ENCODE data around the gene UBE2N. TPM values are rescaled to one million over a fixed set of nuclear protein-coding genes. Genes with fewer than 3 reads are reported as not detected.
A peak's percentile ranks its signal among the peaks of the same experiment; 100 is the strongest.

UBE2N gene
- total RNA-seq, 2 donors from 2014 or later, result 177 to 179 TPM

- peaks cover 42% of the 10 kb centered on the region for H3K36me3 ChIP-seq (ENCODE audit: control insufficient read depth, insufficient read depth, low read length)
- peaks cover 11% of the 10 kb centered on the region for H3K4me1 Mint-ChIP-seq
- H3K27ac Mint-ChIP-seq, result no peak overlapping the region
- H3K27ac ChIP-seq (ENCODE audit: low read depth, low read length), result no peak overlapping the region
- no peaks in the 10 kb centered on the region for H3K9me3 Mint-ChIP-seq
- no peak for TF ChIP-seq CTCF (conservative IDR thresholded peaks at IDR 0.05)
- H3K36me3 Mint-ChIP-seq (ENCODE audit: low read depth), result peaks cover 27% of the 10 kb centered on the region
- peaks cover 3% of the 10 kb centered on the region for H3K4me1 ChIP-seq (ENCODE audit: control insufficient read depth, insufficient read depth, low read length)
- DNase-seq, result no peak
- no peak overlapping the region for H3K4me3 Mint-ChIP-seq
- H3K4me3 ChIP-seq (ENCODE audit: low read length), result no peak overlapping the region
- H3K9me3 ChIP-seq (ENCODE audit: control insufficient read depth, low read length), result no peaks in the 10 kb centered on the region
- no peaks in the 10 kb centered on the region for H3K27me3 Mint-ChIP-seq (ENCODE audit: insufficient read depth)
- H3K9ac ChIP-seq (ENCODE audit: extremely low read depth, low read length, poor library complexity, severe bottlenecking), result no peak overlapping the region
- no peaks in the 10 kb centered on the region for H3K27me3 ChIP-seq (ENCODE audit: control insufficient read depth, insufficient read depth, low read length, poor library complexity, severe bottlenecking)
Measured at GRCh38 chr12:93408813-93409212, 32.9 kb downstream of the UBE2N start.

DNA sequence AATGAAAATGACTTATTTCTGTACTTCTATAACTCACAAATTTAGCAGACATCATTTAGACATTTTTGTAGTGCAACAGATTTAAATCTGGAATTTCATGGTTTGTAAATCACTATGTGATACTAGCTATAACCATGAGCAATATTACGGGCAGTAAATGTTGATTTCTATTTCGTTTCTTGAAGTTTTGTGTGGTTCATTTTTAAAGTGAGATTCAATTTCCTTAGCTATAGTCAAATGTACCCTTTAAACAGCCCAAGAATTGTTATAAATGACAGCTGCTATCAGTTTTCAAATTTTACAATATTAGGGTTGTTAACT, 33.8 kb downstream of the UBE2N start:
- peaks cover 3% of the 10 kb centered on the region for H3K4me1 ChIP-seq (ENCODE audit: control insufficient read depth, insufficient read depth, low read length)
- Mint-ChIP-seq H3K4me3 (no peak overlapping the region), H3K27me3 (ENCODE audit: insufficient read depth) (no peaks in the 10 kb centered on the region), H3K36me3 (ENCODE audit: low read depth) (peaks cover 30% of the 10 kb centered on the region), H3K27ac (no peak overlapping the region), H3K9me3 (no peaks in the 10 kb centered on the region), H3K4me1 (peaks cover 11% of the 10 kb centered on the region)
- H3K36me3 ChIP-seq (ENCODE audit: control insufficient read depth, insufficient read depth, low read length), result peaks cover 40% of the 10 kb centered on the region
- WGBS, 2 experiments (ENCODE audit: insufficient coverage in 1 of 2, insufficient read length in 1 of 2), result 94 to 100% methylated on average over 2 of the region's 2 CpGs
- no peak overlapping the region for H3K27ac ChIP-seq (ENCODE audit: low read depth, low read length)
- no peak overlapping the region for H3K4me3 ChIP-seq (ENCODE audit: low read length)
- TF ChIP-seq CTCF (conservative IDR thresholded peaks at IDR 0.05), result no peak
- H3K9ac ChIP-seq (ENCODE audit: extremely low read depth, low read length, poor library complexity, severe bottlenecking), result no peak overlapping the region
- no peak for DNase-seq
- no peaks in the 10 kb centered on the region for H3K27me3 ChIP-seq (ENCODE audit: control insufficient read depth, insufficient read depth, low read length, poor library complexity, severe bottlenecking)
- H3K9me3 ChIP-seq (ENCODE audit: control insufficient read depth, low read length), result no peaks in the 10 kb centered on the region

DNA sequence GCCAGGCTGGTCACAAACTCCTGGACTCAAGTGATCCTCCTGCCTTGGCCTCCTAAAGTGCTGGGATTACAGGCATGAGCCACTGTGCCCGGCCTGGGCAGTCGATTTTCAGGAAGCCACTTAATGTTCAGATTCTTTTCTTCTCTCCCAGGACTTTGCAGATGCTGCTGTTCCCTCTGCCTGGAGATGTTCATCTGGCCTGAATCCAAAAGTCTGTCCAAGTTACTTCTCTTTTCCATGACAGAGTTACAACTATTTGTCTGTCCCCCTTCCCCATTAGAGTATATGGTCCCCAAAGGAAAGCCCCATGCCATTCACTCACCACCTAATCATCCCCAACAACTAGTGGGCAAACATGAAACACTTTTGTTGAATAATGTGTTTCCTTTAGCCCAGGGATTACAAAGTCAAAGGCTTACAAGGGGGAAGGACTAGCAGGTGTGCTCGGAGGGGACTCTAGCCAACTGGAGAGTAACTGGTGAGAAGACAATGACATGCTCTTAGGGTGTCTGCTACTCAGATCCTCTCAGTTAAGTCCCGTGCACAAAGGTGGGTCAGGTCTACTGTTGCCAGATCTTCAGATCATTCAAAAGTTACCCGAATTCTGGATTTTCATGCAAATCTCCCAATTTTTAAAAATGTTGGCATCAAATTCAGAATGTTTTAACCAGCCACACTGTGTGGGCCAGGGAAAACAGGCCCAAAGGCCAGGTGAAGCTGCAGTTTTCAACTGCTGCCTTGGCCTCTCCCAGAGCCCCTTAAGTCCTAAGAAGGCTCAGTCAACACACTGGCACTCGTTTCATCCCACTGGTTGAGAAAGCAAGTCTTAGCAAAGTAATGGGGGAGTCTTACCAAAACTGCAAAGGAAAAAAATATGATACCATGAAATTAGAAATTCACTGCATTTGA, 34.4 kb downstream of the UBE2N start:
- Mint-ChIP-seq H3K36me3 (ENCODE audit: low read depth) (peaks cover 36% of the 10 kb centered on the region), H3K27ac (peak overlapping the region; percentile 65), H3K27me3 (ENCODE audit: insufficient read depth) (no peaks in the 10 kb centered on the region), H3K4me1 (peaks cover 11% of the 10 kb centered on the region), H3K9me3 (no peaks in the 10 kb centered on the region), H3K4me3 (no peak overlapping the region)
- WGBS, 2 experiments (ENCODE audit: insufficient coverage in 1 of 2, insufficient read length in 1 of 2), result 88 to 93% methylated on average over 5 to 6 of the region's 6 CpGs
- no peak overlapping the region for H3K4me3 ChIP-seq (ENCODE audit: low read length)
- TF ChIP-seq CTCF (conservative IDR thresholded peaks at IDR 0.05), result no peak
- no peaks in the 10 kb centered on the region for H3K9me3 ChIP-seq (ENCODE audit: control insufficient read depth, low read length)
- peaks cover 47% of the 10 kb centered on the region for H3K36me3 ChIP-seq (ENCODE audit: control insufficient read depth, insufficient read depth, low read length)
- no peaks in the 10 kb centered on the region for H3K27me3 ChIP-seq (ENCODE audit: control insufficient read depth, insufficient read depth, low read length, poor library complexity, severe bottlenecking)
- H3K4me1 ChIP-seq (ENCODE audit: control insufficient read depth, insufficient read depth, low read length), result peaks cover 3% of the 10 kb centered on the region
- peak; percentile 44 for DNase-seq
- no peak overlapping the region for H3K9ac ChIP-seq (ENCODE audit: extremely low read depth, low read length, poor library complexity, severe bottlenecking)
- H3K27ac ChIP-seq (ENCODE audit: low read depth, low read length), result peak overlapping the region; percentile 16

Measured in endodermal cell (in vitro differentiated cells).